NCI-H524 (cell line): ENCODE results near the gene EOMES.

Experiments
- DNase-seq, 2 experiments: peaks; one replicate each; lab custom pipeline; 2025; lab: John Stamatoyannopoulos, UW

Gene EOMES

DNA sequence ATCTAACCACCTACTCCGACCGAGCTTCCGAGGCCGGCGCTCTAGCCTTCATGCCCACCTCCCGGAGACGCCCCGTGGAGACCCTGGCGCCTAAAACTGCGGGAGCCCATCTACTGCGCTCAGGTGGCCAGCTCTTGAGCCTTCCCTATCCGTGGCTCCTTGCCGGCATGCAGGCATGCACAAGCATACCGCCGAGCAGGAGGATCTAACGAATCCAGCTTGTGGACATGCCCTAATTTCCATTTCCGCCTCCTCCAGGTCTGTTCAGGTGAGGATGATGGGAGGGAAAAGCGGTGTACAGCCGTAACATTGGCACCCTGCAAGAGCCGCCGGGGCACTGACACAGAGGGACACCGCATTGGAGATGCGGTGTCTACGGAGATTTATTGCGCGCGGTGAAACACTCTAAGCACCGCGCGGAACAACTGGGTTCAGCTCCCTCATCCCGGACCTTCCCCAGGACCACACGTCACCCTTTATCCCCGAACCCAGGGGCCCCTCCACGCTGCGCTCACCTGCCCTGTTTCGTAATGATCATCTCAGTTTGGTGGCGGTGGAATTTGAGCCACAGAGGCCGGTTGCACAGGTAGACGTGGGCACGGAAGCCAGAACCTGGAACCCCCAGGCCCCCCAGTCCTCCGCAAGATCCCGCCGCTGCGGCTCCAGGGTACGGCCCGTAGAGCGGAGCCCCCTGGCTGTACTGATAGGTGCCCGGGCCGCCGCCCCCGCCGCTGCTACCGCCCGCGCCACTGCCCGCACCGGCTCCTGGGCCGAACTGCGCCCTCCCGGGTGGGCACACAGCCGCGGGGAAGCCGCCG, 1.0 kb downstream of the EOMES start:
- peak in 1 of 2 experiments; percentile 22 for DNase-seq

DNA sequence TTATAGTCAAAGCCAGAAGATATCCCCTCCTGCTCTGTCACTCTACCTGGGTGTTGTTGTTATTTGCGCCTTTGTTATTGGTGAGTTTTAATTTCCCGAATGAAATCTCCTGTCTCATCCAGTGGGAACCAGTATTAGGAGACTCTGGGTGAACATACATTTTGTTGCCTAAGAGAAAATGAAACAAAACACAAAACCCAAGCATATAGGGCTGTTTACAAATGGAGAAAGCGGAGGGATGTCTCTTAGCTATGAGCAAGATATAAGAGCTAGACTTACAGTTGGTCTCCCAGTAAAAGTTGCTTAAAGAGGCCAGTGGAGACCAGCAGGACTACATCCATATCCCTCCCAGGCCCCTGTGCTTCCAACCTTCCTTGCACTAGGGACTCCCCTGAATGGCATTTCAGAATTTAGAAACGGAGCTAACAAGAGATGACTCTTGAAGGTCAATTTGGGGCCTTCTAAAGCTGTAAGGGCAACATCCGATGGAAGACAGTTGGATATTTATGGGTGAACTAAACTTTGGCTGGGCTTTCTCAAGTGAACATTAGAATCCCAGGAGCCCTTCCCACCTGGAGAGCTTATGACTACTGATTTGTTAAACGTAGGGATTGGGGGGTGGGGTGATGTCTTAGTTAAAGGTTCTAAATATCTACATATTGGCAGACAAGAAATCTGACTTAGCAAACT, 2.7 kb downstream of the EOMES start:
- no peak for DNase-seq

DNA sequence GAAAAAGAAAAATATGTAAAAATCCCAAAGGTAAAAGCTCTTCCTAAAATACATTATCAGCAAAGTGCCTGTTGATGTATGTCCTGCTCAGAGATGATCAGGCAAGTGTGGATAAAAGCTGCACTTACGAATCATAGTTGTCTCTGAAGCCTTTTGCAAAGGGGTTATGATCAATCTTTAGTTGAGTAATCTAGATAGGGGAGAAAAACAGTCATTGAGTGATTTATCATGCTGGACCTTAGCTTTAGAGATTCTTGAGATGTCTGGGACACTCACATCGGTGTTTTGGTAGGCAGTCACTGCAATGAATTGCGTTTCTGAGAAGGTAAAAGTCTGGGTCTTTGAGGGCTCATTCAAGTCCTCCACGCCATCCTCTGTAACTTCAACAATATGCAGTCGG, 3.7 kb downstream of the EOMES start:
- DNase-seq = no peak

DNA sequence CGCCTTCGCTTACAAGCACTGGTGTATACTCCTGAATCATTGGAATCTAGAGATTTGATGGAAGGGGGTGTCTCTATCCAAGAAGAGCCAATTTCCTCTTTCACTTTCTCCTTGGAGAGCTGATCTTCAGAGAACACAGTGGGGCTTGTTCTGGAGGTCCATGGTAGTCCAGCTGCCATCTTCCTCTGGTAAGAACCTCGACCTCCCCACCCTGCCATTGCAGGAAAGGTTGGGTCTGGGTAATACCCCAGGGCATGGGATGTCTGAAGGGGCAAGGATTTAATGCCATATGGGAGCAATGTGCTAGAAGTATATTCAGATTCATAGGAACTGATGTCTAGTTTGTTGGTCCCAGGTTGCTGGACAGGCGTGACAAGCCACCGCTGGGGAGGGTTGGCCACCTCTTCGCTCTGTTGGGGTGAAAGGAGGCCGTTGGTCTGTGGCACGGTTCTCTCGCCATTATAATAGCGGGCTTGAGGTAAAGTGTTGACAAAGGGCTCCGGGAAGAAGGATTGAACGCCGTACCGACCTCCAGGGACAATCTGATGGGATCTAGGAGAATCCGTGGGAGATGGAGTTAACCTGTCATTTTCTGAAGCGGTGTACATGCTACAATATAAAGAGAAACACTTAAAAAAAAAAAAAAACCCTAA, 4.8 kb downstream of the EOMES start:
- no peak for DNase-seq

DNA sequence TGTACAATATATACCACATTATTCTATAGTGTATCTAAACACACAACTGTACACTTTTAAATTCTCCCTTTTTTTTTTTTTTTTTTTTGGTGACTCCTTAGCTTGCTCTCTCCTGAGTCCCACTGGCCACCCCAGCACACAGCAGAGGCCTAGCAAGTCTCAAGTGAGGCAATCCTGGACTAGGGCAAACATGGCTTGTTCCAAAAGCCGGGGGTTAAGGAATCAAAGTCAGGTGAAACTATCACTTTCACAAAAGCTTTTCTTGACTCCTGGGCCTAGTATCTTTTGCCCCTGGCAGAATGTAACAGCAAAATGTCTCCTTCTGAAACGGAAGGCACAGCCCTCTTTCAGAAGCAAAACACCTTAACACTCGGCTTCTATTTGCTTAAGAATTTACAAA, 5.8 kb downstream of the EOMES start:
- DNase-seq = no peak

DNA sequence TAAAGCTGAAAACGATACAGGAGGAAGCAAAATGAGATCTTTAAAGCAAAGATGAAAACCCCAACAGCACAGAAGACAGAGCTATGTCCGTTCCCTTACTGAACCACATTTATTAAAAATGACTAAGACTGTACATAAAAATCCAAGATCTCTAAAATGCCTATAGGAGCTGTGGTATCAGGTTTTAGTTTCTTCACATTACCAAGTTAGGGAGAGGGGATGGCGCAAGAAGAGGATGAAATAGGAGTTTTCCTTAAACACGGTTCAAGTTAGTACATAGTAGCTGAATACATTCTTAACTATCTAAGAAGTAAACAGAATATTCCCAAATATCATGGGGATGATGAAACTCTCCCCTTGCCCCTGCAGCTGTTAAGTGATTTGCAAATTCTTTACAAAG, 6.3 kb downstream of the EOMES start:
- DNase-seq = no peak

DNA sequence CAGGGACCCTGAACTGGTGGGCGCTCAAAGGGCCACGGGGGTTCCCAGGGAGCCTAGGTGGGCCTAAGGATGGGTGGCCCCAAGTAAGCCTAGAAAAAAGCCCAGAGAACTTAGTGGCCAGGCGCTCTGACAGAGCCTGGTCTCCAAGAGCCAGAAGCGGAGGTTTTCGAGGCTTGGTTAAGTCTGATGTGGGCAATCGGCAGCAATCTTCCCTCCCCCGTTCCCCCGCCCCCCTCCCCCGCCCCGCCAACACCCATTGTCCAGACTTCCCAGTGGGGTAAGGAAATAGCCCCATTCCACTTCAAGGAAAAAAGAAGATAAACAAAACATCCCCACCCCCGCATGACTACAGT, 6.7 kb downstream of the EOMES start:
- no peak for DNase-seq

DNA sequence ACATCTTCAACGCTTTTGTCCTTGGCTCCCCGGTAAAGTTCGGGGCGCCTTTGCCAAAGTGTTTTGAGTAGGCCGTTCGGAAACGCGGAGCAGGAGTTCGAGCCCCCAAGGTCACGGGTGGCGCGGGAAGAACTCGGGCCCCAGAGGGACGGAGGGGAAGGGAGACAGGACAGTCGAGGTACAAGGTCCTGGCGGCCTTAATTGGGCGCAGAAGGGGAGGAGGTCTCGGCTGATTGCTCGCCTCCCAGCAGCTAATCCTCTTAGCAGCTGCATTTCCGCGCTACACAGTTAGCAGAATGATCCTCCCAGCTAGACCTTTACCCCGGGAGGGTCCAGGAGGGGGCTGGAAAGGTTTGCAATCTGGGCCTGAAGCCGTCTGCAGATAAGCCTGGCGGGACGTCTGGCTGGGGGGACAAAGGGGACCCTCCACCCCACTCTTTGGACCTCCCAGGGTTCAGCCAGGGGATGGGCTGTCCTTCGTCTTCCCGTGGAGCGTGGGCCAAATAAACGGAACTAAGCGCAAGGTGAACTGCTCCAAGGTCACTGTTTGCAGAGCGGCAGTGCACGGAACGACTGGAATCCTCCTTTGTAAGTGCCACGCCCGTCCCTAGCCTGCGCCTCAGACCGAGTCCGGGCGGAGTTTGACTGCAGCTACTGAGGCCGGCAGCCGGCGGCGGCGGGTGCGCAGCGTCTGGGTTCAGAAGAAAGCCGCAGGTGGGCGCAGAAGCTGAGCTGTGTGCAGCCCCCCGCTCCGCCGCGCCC, 7.2 kb downstream of the EOMES start:
- peak; percentile 51 to 65 for DNase-seq

DNA sequence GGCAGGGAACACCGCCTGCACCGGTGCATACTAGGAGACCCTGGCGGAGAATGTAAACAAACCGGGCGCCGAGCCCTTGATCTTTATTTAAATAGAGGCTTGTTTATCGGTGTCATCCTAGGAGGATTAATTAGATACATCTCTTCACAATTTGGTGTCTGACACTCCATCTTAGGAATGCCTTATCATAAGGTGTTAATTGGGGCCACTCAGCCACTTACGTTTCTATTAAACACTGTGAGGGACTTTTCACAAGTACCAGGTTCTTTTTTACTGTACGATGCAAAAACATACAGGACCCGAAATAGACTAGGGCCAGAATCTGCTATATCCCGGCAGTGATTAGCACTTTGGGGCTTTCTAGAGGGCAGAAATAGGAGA, 8.0 kb downstream of the EOMES start:
- peak in 1 of 2 experiments; percentile 26 for DNase-seq

DNA sequence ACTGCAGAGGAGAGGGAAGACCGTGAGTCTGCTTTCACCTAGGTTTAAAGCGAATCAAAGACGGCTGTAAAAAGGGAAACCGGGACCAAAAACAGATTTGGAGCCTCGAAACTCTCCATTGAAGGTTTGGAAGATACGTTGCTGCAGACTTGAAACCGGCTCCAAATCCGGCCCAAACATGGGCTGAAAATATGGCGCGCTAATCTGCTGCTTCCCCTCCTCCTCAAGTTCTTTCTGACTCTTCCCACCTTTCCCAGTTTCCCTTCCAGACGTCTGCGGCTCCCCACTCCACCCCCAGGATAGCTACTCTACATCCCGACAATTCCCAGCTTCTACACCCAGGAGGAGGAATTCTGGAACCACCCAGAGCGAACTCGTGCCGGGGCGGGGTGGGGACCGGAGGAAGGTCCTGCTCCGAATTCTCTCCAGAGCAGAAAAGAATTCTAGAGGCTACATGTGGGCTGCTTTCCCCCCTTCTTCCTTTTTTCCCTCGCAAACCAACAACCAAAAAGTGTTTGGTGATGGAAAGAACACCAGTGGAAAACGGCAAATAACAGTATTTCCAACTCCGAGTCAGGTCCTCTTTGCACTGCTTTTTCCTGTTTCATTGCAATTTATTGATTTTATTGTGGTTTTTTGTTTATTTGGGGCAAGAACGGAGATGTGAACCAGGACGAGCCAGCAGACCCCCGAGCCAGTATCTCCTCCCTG, 8.5 kb downstream of the EOMES start:
- peak in 1 of 2 experiments; percentile 38 for DNase-seq

DNA sequence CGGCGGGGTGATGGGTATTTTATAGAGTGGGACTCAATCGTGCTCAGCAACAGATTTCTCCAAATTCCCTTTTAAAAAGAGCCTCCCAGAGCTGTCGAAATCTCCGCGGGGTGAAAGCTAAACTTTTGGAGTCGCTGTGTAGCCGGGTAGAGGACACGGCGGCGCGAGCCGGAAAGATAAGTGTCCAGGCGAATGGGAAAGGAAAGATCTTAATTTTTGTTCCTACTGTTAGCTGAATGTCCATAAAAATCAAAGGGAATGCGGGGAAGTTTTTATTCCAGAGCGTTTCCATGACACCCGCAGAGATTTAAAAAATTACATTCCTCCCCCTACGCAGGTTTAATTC, 9.1 kb downstream of the EOMES start:
- DNase-seq = peak in 1 of 2 experiments; percentile 21

DNA sequence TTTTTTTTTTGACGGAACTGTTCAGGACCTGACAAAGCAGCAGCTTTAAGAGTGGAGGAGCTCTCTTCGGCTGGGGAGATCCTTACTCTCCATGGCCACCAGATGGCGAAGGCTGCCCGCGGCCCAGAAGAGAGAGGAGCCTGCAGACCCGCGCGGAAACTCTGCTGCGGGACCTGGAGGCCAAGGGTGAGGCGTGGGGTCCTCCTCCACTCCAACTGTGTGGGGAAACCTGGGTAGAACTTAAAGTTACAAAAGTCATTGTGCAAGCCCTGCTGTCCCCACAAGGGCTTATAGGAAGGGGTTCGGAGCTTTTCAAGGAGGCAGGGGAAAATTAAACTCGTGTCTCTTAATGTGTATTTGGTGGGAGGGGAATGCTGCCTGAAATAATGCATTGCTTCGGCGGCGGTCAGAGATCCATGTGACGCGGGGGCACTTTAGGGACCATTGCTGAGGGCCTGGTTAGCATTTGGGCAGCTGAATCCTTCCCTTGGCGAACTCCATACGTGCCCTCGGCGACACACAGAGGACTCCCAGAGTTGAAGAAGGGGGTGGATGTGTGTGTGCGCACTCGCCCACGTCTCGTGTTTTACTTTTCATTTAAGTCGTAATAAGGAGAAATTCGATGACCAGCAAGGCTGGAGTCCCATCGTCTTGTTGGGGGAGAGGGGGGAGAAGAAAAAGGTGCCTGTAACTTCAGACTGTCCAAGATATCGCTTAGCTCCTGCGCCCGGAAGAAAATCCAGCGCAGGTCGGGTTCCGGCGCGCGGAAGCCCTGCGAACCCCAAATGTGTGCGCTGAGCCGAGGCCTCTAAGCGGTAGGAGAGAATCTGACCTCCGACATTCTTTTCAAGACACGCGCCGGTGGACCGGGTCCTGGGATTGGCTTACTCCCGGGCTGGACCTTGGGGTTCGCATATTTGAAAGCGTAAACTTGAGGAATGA, 9.7 kb downstream of the EOMES start:
- peak; percentile 34 to 71 for DNase-seq

DNA sequence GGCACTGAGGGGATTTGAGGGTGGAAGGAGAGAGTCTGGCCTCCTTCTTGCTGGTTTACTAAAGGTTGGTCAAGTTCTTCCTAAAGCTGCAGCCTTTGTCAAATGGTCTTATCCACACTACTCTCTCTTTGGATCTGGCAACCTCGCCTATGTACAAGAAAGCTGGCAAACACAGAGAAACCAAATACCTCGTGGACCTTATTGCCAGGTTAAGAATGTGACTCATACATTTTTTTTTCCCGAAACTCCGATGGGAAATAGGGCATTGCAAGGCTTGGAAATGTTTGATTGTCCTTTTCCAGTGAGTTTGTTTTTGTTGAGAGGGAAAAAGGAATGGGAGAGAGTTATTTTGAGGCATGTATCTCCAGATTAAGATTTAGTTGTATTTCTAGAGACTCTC, 13.9 kb downstream of the EOMES start:
- DNase-seq = no peak

DNA sequence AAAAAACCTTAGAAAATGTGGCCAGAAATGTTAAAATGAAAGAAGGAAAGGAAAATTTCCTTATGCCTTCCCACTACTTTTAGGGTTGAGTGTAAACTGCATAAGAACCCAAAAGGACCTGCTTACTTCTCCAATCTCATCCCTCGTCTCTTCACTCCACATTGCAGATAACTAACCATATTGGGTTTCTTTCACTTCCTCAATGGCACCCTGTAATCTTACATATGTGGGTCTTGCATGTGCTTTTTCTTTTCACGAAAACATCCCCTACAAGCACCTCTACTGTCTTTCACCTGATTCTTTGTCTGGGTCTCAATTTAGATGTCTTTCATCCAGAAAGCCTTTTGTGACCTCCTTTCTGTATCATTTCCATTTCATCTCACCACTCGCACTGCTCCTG, 23.1 kb downstream of the EOMES start:
- DNase-seq = no peak

DNA sequence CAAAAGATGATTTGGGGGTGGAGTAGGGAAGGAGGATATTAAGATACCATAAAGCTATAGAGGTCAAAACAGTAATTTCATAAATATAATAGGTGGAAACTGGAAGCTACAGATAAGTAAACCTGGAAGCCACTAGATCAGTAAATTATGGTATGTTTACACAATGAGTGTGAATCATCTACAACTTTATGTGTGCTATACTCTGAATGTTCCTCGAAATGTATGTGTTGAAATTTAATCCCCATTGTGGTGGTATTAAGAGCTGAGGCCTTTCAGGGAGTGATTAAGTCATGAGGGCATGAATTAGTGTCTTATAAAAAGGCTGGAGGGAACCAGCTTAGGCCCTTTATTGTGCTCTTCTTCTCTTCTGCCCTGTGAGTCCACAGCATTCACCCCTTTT, 25.2 kb downstream of the EOMES start:
- DNase-seq = peak in 1 of 2 experiments; percentile 10

DNA sequence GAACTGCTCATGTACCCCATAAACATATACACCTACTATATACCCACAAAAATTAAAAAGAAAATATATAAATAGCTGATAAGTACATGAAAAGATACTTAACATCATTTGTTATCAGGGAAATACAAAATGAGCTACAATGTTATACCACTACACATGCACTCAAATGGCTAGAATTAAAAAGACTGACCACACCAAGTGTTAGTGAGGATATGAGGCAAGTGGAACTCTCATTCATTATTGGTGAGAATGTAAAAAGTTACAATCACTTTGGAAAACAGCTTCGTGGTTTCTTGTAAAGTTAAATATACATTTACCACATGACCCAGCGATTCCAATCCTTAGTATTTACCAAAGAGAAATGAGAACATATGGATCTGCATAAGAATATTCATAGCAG, 26.5 kb downstream of the EOMES start:
- no peak for DNase-seq

DNA sequence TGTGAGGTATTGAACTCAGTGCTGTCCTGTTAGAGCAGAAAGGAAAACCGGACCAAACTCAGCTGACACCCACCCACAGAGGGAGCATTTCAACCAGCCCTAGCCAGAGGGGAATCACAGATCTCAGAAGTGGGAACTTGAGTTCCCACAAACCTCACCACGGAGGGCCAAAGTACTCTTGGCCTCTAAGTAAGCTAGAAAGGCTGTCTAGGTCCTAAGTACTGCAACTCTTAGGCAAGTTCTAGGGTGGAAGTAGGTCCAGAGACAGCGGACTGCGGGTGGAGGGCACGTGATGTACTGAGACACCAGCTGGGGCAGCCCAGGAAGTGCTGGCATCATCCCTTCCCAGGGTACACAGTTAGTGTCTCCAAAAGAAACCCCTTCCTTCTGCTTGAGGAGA, 34.1 kb downstream of the EOMES start:
- DNase-seq = no peak

DNA sequence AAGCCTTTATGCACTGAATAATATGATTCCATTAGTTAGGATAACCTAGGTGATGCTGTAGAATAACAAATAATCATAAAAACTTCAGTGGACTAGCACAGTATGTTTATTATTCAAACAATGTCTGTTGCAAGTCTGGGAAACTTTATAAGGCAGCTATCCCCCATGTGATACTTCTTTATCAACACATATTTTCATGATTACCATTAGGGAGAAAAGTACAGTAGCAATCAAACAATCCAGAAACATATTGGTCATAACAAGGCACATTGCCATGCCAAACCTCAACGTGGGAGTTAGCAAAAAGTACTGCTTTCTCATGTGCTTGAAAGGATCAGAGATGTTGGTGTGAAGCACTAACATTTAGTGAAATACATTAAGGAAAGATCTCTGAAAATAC, 35.5 kb downstream of the EOMES start:
- no peak for DNase-seq

DNA sequence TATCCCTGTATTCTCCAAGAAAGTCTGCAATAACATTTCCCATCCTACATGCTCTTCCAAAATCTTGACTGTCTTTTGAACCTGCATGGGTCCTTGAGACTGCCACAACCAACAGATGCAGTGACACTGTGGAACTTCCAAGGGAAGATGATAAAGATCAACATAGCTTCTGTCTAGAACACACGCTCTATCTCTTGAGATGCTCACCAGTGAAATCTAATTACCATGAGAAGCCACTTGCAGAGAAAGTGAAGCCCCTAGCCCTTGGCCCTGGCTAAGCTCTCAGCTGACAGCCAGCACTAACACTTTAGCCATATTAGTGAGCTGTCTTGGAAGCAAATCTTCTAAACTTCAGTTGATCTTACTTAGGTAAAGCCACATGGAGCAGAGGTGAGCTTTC, 36.6 kb downstream of the EOMES start:
- no peak for DNase-seq

DNA sequence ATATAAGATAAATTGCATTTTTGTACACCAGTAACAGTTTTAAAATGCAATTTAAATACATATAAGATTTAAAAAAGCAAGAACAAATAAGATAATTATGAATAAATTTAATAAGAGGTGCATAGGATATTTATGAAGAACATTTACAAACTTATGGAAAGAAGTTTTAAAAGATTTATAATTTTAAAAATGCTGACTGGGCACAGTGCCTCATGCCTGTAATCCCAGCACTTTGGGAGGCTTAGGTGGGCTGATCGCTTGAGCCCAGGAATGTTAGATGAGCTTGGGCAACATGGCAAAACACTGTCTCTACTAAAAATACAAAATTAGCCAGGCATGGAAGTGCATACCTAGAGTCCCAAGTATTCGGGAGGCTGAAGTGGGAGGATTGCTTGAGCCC, 37.8 kb downstream of the EOMES start:
- DNase-seq = no peak

DNA sequence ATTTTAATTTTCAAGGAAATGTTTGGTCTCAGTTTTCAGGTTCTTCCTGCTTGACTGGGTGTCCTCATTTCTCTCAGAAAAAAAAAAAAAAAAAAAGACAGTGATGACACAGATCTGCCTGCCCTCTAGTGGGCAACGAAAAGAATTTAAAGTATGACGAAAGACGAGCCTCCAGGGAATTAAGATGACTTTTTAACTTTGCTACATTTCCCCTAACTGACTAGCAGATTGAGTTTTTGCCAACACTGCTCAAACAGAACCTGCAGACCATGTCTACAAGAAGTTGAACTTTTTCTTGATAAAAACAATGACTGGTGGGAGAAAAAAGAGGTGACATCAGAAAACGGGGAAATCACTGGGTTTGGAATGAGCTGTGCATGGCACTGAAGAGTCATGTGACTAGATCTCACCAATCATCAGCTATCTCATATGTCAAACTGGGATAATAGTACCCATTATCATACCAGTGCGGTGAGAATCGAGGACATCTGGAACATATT, 40.8 kb downstream of the EOMES start:
- DNase-seq = peak; percentile 33 to 65
